Right lobe of liver (tissue), 6 donors: ENCODE measurements around the gene ZMIZ1. TPM values are rescaled to one million over a fixed set of nuclear protein-coding genes. Genes with fewer than 3 reads are reported as not detected.
A peak's percentile ranks its signal among the peaks of the same experiment; 100 is the strongest.

Experiments
- ATAC-seq, 4 donors: fragments of 200-7000 bp; cut with Tn5 transposase; one replicate each; pipeline ENCODE4 v1.9.1; 2020; ENCODE audit warnings: mild to moderate bottlenecking in 4 of 4, moderate library complexity in 4 of 4
- DNase-seq, 3 donors: peaks; one replicate each; pipeline ENCODE4 v3.0.0-alpha.2; 2020
- H3K27ac ChIP-seq, 3 donors: fragments of 200-600 bp; one replicate each; pipeline ENCODE4 v1.8.0; 2022
- H3K27me3 ChIP-seq, 2 donors: fragments of 200-600 bp; one replicate each; pipeline ENCODE4 v1.8.0; 2022
- H3K36me3 ChIP-seq, 4 donors: fragments of 200-600 bp; sonication (generic) in 1 of 4; one replicate each; pipeline versions ENCODE4 v1.5.1 to v1.8.0; 2017 to 2022; ENCODE audit warnings: control low read depth in 1 of 4
- H3K4me1 ChIP-seq, 4 donors: fragments of 200-600 bp; sonication (generic) in 1 of 4; one replicate each; pipeline versions ENCODE4 v1.5.1 to v1.8.0; 2017 to 2022; ENCODE audit warnings: control low read depth in 1 of 4
- H3K4me3 ChIP-seq, 3 donors: fragments of 200-600 bp; one replicate each; pipeline ENCODE4 v1.8.0; 2022
- H3K9me3 ChIP-seq, 4 donors: fragments of 200-600 bp; sonication (generic) in 1 of 4; one replicate each; pipeline versions ENCODE4 v1.5.1 to v1.8.0; 2017 to 2022; ENCODE audit warnings: control low read depth in 1 of 4
- CTCF ChIP-seq, 4 donors: fragments of 200-600 bp in 3 of 4; fragments of 450-650 bp in 1 of 4; IDR thresholded peaks; one replicate each; pipeline versions ENCODE4 v1.5.1 to v1.8.0; 2016 to 2022; ENCODE audit warnings: antibody characterized with exemption in 4 of 4, mild to moderate bottlenecking in 2 of 4
- POLR2A ChIP-seq: fragments of 450-650 bp; IDR thresholded peaks from one replicate; pipeline ENCODE4 v1.6.1; 2017; ENCODE audit warnings: antibody characterized with exemption, mild to moderate bottlenecking
- WGBS: methylation state at CpG from one replicate; pipeline ENCODE4 v1.1.6; 2018; ENCODE audit warnings: low coverage, low lambda C conversion rate; ENCODE audit not compliant: insufficient coverage; ENCODE audit errors: missing lambda C conversion rate; 5-methylcytosine and 5-hydroxymethylcytosine counted together
- intact Hi-C, 2 donors: fragments of 100-400 bp; cut with DNase I; formaldehyde crosslinking; loops; one replicate each; pipeline versions ENCODE4 v1.11.2 to v1.14.1; 2022
- total RNA-seq, 6 experiments: library from RNA; depleted of rRNA in 2 of 6; stranded (reverse); fragments of >200 nt in 2 of 6; fragmentation: NEBNext Ultra II Directional in 3 of 6; extraction: Animal tissue kit (Norgen Biotek cat#: 25700) in 3 of 6; gene quantifications; one replicate each; pipeline versions ENCODE4 v1.1.0 to v1.2.4, GENCODE V29; 2016 to 2023
- donor health status: DM: no; HTN: yes; CAD: no.
- donor health status: DM: no; HTN: no; CAD: no.
- donor health status: DM: no; HTN: no; CAD: no.
- donor health status: DM: no; HTN: yes; CAD: no.
- donor health status: DM: no; HTN: yes; CAD: no.

The ZMIZ1 gene
- total RNA-seq, 6 experiments from 2014 or later, result 9.9 to 22.8 (median 12.3) TPM

GRCh38 chr10:79149662-79150443, 81.1 kb downstream of the ZMIZ1 start:
- Histone ChIP-seq H3K4me3 (no peak overlapping the region), H3K36me3 (no peaks in the 10 kb centered on the region), H3K27me3 (no peaks in the 10 kb centered on the region), H3K4me1 (peaks cover 0 to 63% (median 34%) of the 10 kb centered on the region in 4 donors), H3K9me3 (no peaks in the 10 kb centered on the region), H3K27ac (peak overlapping the region; percentile 76 to 82 (median 79))
- ATAC-seq (peak; percentile 78 to 84 (median 81)), DNase-seq (peak; percentile 94 to 97 (median 96))
- TF ChIP-seq CTCF (IDR thresholded peaks at IDR 0.05) (no peak), POLR2A (peak; percentile 71)
- WGBS, result 8% methylated on average over 12 of the region's 27 CpGs
- intact Hi-C loops, result no loop called here

- H3K36me3 ChIP-seq, result no peaks in the 10 kb centered on the region
- peaks cover 0 to 68% (median 35%) of the 10 kb centered on the region in 4 donors for H3K4me1 ChIP-seq
- TF ChIP-seq POLR2A, result no peak
- no peak for TF ChIP-seq CTCF (IDR thresholded peaks at IDR 0.05)
- DNase-seq, result no peak
- no peaks in the 10 kb centered on the region for H3K9me3 ChIP-seq
- no peak overlapping the region for H3K4me3 ChIP-seq
- intact Hi-C loops, result no loop called here
- H3K27me3 ChIP-seq, result no peaks in the 10 kb centered on the region
- no CpG with 5 or more reads among the region's 1 CpG for WGBS
- ATAC-seq, result no peak
- peak overlapping the region; percentile 34 to 82 (median 76) for H3K27ac ChIP-seq
Observed at GRCh38 chr10:79150444-79150754, 81.6 kb downstream of the ZMIZ1 start.

- no peak for DNase-seq
- H3K36me3 ChIP-seq, result no peaks in the 10 kb centered on the region
- WGBS, result no CpG with 5 or more reads among the region's 7 CpGs
- intact Hi-C loops, result no loop called here
- H3K9me3 ChIP-seq, result no peaks in the 10 kb centered on the region
- no peak for ATAC-seq
- no peak for TF ChIP-seq POLR2A
- TF ChIP-seq CTCF (IDR thresholded peaks at IDR 0.05), result no peak
- H3K27ac ChIP-seq, result no peak overlapping the region
- H3K4me3 ChIP-seq, result no peak overlapping the region
- H3K27me3 ChIP-seq, result no peaks in the 10 kb centered on the region
- peaks cover 0 to 67% (median 37%) of the 10 kb centered on the region in 4 donors for H3K4me1 ChIP-seq
Observed at GRCh38 chr10:79152423-79152817, 83.7 kb downstream of the ZMIZ1 start.

GRCh38 chr10:79153745-79154144, 85.0 kb downstream of the ZMIZ1 start:
- H3K9me3 ChIP-seq, result no peaks in the 10 kb centered on the region
- ATAC-seq, result peak in 2 of 4 donors; percentile 0 to 25
- intact Hi-C loops, result no loop called here
- H3K36me3 ChIP-seq, result no peaks in the 10 kb centered on the region
- no peak overlapping the region for H3K27ac ChIP-seq
- peaks cover 0 to 64% (median 39%) of the 10 kb centered on the region in 4 donors for H3K4me1 ChIP-seq
- no peak overlapping the region for H3K4me3 ChIP-seq
- WGBS, result 27% methylated on average over 8 of the region's 10 CpGs
- TF ChIP-seq POLR2A, result no peak
- no peak for TF ChIP-seq CTCF (IDR thresholded peaks at IDR 0.05)
- DNase-seq, result peak; percentile 73 to 79 (median 75)
- H3K27me3 ChIP-seq, result no peaks in the 10 kb centered on the region
